Peyer's patch (tissue), 4 donors: ENCODE data around the gene SLFN12L. TPM values are rescaled to one million over a fixed set of nuclear protein-coding genes. Genes with fewer than 3 reads are reported as not detected.

ENCODE experiments used
- DNase-seq, 3 donors: peaks; one replicate each; pipeline ENCODE4 v3.0.0-alpha.2; 2017 to 2019
- H3K27ac ChIP-seq, 4 donors: fragments of 200-600 bp; sonication (generic); one replicate each; pipeline ENCODE4 v1.5.1; 2016 to 2019
- H3K27me3 ChIP-seq, 2 donors: fragments of 200-600 bp; sonication (generic); one replicate each; pipeline ENCODE4 v1.5.1; 2019
- H3K36me3 ChIP-seq, 3 donors: fragments of 200-600 bp; sonication (generic); one replicate each; pipeline ENCODE4 v1.5.1; 2016 to 2019
- H3K4me1 ChIP-seq, 4 donors: fragments of 200-600 bp; sonication (generic); one replicate each; pipeline ENCODE4 v1.5.1; 2016 to 2019
- H3K4me3 ChIP-seq, 4 donors: fragments of 200-600 bp; sonication (generic); 1 replicate in 3 of 4; 2 replicates in 1 of 4; pipeline ENCODE4 v1.5.1; 2016 to 2019; ENCODE audit warnings: mild to moderate bottlenecking in 1 of 4
- H3K9me3 ChIP-seq, 4 donors: fragments of 200-600 bp; sonication (generic); one replicate each; pipeline ENCODE4 v1.5.1; 2016 to 2019; ENCODE audit warnings: mild to moderate bottlenecking in 1 of 4
- CTCF ChIP-seq, 6 experiments: fragments of 450-650 bp in 4 of 6; fragments of 200-600 bp in 2 of 6; sonication (generic) in 1 of 6; IDR thresholded peaks; one replicate each; pipeline ENCODE4 v1.5.1; 2017 to 2019; ENCODE audit warnings: antibody characterized with exemption in 6 of 6, mild to moderate bottlenecking in 3 of 6, moderate library complexity in 1 of 6
- POLR2A ChIP-seq, 2 donors: fragments of 450-650 bp; IDR thresholded peaks; one replicate each; pipeline ENCODE4 v1.5.1; 2017; ENCODE audit warnings: antibody characterized with exemption in 2 of 2, mild to moderate bottlenecking in 2 of 2, moderate library complexity in 2 of 2
- total RNA-seq, 4 donors: library from RNA; depleted of rRNA; stranded (reverse); fragments of >200 nt; gene quantifications; one replicate each; pipeline ENCODE4 v1.1.0, GENCODE V29; 2016

Gene SLFN12L
- total RNA-seq, 4 donors from 2014 or later, result 5.3 to 17.3 (median 5.6) TPM

- no peaks in the 10 kb centered on the region for H3K27me3 ChIP-seq
- no peak overlapping the region for H3K27ac ChIP-seq
Observed at GRCh38 chr17:35548978-35549377, 11.5 kb upstream of the SLFN12L start.

GRCh38 chr17:35548208-35548810, 10.8 kb upstream of the SLFN12L start:
- DNase-seq, result no peak
- Histone ChIP-seq H3K4me1 (no peaks in the 10 kb centered on the region), H3K27ac (no peak overlapping the region), H3K4me3 (no peak overlapping the region), H3K9me3 (no peaks in the 10 kb centered on the region), H3K27me3 (no peaks in the 10 kb centered on the region), H3K36me3 (no peaks in the 10 kb centered on the region)
- no peak for TF ChIP-seq POLR2A (IDR thresholded peaks at IDR 0.05)
- no peak for TF ChIP-seq CTCF (IDR thresholded peaks at IDR 0.05)

More at GRCh38 chr17:35548978-35549377, 11.5 kb upstream of the SLFN12L start:
- Histone ChIP-seq H3K9me3 (no peaks in the 10 kb centered on the region), H3K4me3 (no peak overlapping the region), H3K36me3 (no peaks in the 10 kb centered on the region), H3K4me1 (no peaks in the 10 kb centered on the region)
- TF ChIP-seq CTCF (IDR thresholded peaks at IDR 0.05) (no peak), POLR2A (IDR thresholded peaks at IDR 0.05) (no peak)
- DNase-seq, result no peak

- Histone ChIP-seq H3K36me3 (no peaks in the 10 kb centered on the region), H3K4me3 (no peak overlapping the region), H3K27ac (no peak overlapping the region), H3K4me1 (peaks cover 0 to 3% (median 0%) of the 10 kb centered on the region in 4 donors), H3K9me3 (no peaks in the 10 kb centered on the region), H3K27me3 (no peaks in the 10 kb centered on the region)
- no peak for DNase-seq
- TF ChIP-seq CTCF (IDR thresholded peaks at IDR 0.05), result no peak
Observed at GRCh38 chr17:35546487-35546886, 9.0 kb upstream of the SLFN12L start.

- TF ChIP-seq CTCF (IDR thresholded peaks at IDR 0.05), result no peak
- no peak for TF ChIP-seq POLR2A (IDR thresholded peaks at IDR 0.05)
- no peaks in the 10 kb centered on the region for H3K36me3 ChIP-seq
- peaks cover 0 to 5% (median under 1%) of the 10 kb centered on the region in 4 donors for H3K4me1 ChIP-seq
- DNase-seq, result no peak
- H3K4me3 ChIP-seq, result no peak overlapping the region
- H3K9me3 ChIP-seq, result no peaks in the 10 kb centered on the region
- H3K27ac ChIP-seq, result no peak overlapping the region
- no peaks in the 10 kb centered on the region for H3K27me3 ChIP-seq
Observed at GRCh38 chr17:35545150-35545549, 7.7 kb upstream of the SLFN12L start.

- Histone ChIP-seq H3K36me3 (no peaks in the 10 kb centered on the region), H3K27me3 (no peaks in the 10 kb centered on the region), H3K4me1 (peaks cover 0 to 7% (median 3%) of the 10 kb centered on the region in 4 donors), H3K9me3 (no peaks in the 10 kb centered on the region), H3K4me3 (no peak overlapping the region), H3K27ac (no peak overlapping the region)
- TF ChIP-seq CTCF (IDR thresholded peaks at IDR 0.05) (no peak), POLR2A (IDR thresholded peaks at IDR 0.05) (no peak)
- no peak for DNase-seq
Observed at GRCh38 chr17:35543856-35544255, 6.4 kb upstream of the SLFN12L start.

GRCh38 chr17:35542990-35543389, 5.5 kb upstream of the SLFN12L start:
- no peak overlapping the region for H3K27ac ChIP-seq
- TF ChIP-seq CTCF (IDR thresholded peaks at IDR 0.05), result no peak
- no peak for TF ChIP-seq POLR2A (IDR thresholded peaks at IDR 0.05)
- no peaks in the 10 kb centered on the region for H3K27me3 ChIP-seq
- no peak for DNase-seq
- no peaks in the 10 kb centered on the region for H3K9me3 ChIP-seq
- no peak overlapping the region for H3K4me3 ChIP-seq
- no peaks in the 10 kb centered on the region for H3K36me3 ChIP-seq
- peaks cover 0 to 7% (median 3%) of the 10 kb centered on the region in 4 donors for H3K4me1 ChIP-seq
